Measurements from ENCODE around the gene PPP2R3B.

DNA sequence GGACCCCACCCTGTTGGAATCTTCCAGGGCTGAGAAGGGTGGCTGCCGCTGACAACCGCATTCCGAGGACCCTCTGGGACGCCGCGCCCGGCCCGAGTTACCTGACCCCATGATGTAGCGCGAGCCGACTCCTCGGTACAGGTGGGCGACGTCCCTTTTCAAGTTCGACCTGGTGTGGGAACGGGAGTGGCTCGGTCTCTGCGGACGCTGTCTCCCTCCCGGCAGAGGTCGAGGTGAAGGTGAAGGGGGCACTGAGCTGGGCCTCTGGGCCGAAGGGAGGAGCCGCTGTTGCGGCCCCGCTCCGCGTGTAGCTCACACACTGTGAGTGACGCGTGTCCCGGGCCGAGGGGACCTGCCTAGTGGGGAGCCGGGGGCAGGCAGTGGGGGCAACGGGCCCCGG lies 72.7 kb downstream of the PPP2R3B start:
- TF ChIP-seq, protein P1, sequence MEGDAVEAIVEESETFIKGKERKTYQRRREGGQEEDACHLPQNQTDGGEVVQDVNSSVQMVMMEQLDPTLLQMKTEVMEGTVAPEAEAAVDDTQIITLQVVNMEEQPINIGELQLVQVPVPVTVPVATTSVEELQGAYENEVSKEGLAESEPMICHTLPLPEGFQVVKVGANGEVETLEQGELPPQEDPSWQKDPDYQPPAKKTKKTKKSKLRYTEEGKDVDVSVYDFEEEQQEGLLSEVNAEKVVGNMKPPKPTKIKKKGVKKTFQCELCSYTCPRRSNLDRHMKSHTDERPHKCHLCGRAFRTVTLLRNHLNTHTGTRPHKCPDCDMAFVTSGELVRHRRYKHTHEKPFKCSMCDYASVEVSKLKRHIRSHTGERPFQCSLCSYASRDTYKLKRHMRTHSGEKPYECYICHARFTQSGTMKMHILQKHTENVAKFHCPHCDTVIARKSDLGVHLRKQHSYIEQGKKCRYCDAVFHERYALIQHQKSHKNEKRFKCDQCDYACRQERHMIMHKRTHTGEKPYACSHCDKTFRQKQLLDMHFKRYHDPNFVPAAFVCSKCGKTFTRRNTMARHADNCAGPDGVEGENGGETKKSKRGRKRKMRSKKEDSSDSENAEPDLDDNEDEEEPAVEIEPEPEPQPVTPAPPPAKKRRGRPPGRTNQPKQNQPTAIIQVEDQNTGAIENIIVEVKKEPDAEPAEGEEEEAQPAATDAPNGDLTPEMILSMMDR (CRISPR knock-in tag; IDR thresholded peaks at IDR 0.05) = no peak
- no peak for TF ChIP-seq CHD2 (IDR thresholded peaks at IDR 0.05; ENCODE audit: low read depth, low read length)
- no peak for TF ChIP-seq FOXK2 (IDR thresholded peaks at IDR 0.05)
- TF ChIP-seq, protein P2, sequence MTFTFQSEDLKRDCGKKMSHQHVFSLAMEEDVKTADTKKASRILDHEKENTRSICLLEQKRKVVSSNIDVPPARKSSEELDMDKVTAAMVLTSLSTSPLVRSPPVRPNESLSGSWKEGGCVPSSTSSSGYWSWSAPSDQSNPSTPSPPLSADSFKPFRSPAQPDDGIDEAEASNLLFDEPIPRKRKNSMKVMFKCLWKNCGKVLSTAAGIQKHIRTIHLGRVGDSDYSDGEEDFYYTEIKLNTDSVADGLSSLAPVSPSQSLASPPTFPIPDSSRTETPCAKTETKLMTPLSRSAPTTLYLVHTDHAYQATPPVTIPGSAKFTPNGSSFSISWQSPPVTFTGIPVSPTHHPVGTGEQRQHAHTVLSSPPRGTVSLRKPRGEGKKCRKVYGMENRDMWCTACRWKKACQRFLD (CRISPR knock-in tag; IDR thresholded peaks at IDR 0.05; ENCODE audit: borderline replicate concordance) = no peak
- no peak for TF ChIP-seq ZNF234 (CRISPR knock-in tag; conservative IDR thresholded peaks at IDR 0.05)

Measured in HepG2 (cell line).